Ishikawa (cell line): ENCODE measurements around the gene NRXN3.

Experiments
- CEBPB ChIP-seq: IDR thresholded peaks from 2 replicates; pipeline ENCODE4 v1.6.1; 2012
- CREB1 ChIP-seq: IDR thresholded peaks from 2 replicates; pipeline ENCODE4 v1.6.1; 2012; ENCODE audit warnings: low read depth
- EGR1 ChIP-seq: IDR thresholded peaks from 2 replicates; pipeline ENCODE4 v1.6.1; 2012
- EP300 ChIP-seq: IDR thresholded peaks from 2 replicates; pipeline ENCODE4 v1.6.1; 2012; ENCODE audit warnings: borderline replicate concordance
- FOXM1 ChIP-seq: IDR thresholded peaks from 2 replicates; pipeline ENCODE4 v1.6.1; 2012; ENCODE audit warnings: low read depth, borderline replicate concordance
- NFIC ChIP-seq: IDR thresholded peaks from 2 replicates; pipeline ENCODE4 v1.6.1; 2012
- RAD21 ChIP-seq: IDR thresholded peaks from 2 replicates; pipeline ENCODE4 v1.6.1; 2012; ENCODE audit warnings: low read depth
- TAF1 ChIP-seq: IDR thresholded peaks from 2 replicates; pipeline ENCODE4 v1.6.1; 2012; ENCODE audit warnings: low read depth, mild to moderate bottlenecking
- TCF12 ChIP-seq: IDR thresholded peaks from 2 replicates; pipeline ENCODE4 v1.6.1; 2012; ENCODE audit warnings: low read depth
- TEAD4 ChIP-seq: IDR thresholded peaks from 2 replicates; pipeline ENCODE4 v1.6.1; 2012
- USF1 ChIP-seq: IDR thresholded peaks from 2 replicates; pipeline ENCODE4 v1.6.1; 2012
- YY1 ChIP-seq: IDR thresholded peaks from 2 replicates; pipeline ENCODE4 v1.6.1; 2012; ENCODE audit warnings: low read depth
- ZBTB7A ChIP-seq: IDR thresholded peaks from 2 replicates; pipeline ENCODE4 v1.6.1; 2012; ENCODE audit warnings: low read depth
- TF ChIP-seq, protein P1 (sequence below): IDR thresholded peaks from 2 replicates; pipeline ENCODE4 v1.6.1; 2012
- TF ChIP-seq, protein P2 (sequence below): IDR thresholded peaks from 2 replicates; pipeline ENCODE4 v1.6.1; 2012; ENCODE audit warnings: low read depth, mild to moderate bottlenecking

The NRXN3 gene

DNA sequence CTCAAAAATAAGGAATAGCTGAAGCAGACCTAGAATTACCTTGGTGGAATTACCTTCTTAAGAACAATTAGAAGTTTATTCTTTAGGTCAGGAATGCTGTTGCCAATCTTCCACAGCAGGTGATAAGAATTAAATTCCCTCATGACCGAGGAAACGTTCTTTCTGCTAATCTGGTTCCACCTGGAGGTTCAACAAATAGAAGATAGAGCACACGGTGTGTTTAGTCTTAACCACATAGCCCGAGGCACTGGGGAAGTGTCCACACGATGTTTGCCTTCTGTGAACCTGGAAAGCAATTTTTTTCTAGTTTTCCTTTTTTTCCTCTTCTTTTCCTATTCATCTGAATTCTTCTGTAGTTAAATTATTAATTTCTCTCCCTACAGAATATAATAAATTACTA is 906.9 kb downstream of the NRXN3 start:
- TF ChIP-seq YY1, result no peak
- no peak for TF ChIP-seq USF1
- TF ChIP-seq EGR1, result no peak
- TF ChIP-seq TAF1, result no peak
- no peak for TF ChIP-seq FOXM1
- no peak for TF ChIP-seq TCF12
- no peak for TF ChIP-seq RAD21
- TF ChIP-seq ZBTB7A, result no peak
- TF ChIP-seq, protein P1, sequence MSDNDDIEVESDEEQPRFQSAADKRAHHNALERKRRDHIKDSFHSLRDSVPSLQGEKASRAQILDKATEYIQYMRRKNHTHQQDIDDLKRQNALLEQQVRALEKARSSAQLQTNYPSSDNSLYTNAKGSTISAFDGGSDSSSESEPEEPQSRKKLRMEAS, result no peak
- no peak for TF ChIP-seq CEBPB
- no peak for TF ChIP-seq EP300
- TF ChIP-seq, protein P2, sequence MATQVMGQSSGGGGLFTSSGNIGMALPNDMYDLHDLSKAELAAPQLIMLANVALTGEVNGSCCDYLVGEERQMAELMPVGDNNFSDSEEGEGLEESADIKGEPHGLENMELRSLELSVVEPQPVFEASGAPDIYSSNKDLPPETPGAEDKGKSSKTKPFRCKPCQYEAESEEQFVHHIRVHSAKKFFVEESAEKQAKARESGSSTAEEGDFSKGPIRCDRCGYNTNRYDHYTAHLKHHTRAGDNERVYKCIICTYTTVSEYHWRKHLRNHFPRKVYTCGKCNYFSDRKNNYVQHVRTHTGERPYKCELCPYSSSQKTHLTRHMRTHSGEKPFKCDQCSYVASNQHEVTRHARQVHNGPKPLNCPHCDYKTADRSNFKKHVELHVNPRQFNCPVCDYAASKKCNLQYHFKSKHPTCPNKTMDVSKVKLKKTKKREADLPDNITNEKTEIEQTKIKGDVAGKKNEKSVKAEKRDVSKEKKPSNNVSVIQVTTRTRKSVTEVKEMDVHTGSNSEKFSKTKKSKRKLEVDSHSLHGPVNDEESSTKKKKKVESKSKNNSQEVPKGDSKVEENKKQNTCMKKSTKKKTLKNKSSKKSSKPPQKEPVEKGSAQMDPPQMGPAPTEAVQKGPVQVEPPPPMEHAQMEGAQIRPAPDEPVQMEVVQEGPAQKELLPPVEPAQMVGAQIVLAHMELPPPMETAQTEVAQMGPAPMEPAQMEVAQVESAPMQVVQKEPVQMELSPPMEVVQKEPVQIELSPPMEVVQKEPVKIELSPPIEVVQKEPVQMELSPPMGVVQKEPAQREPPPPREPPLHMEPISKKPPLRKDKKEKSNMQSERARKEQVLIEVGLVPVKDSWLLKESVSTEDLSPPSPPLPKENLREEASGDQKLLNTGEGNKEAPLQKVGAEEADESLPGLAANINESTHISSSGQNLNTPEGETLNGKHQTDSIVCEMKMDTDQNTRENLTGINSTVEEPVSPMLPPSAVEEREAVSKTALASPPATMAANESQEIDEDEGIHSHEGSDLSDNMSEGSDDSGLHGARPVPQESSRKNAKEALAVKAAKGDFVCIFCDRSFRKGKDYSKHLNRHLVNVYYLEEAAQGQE, result no peak
- no peak for TF ChIP-seq CREB1
- no peak for TF ChIP-seq NFIC
- no peak for TF ChIP-seq TEAD4

DNA sequence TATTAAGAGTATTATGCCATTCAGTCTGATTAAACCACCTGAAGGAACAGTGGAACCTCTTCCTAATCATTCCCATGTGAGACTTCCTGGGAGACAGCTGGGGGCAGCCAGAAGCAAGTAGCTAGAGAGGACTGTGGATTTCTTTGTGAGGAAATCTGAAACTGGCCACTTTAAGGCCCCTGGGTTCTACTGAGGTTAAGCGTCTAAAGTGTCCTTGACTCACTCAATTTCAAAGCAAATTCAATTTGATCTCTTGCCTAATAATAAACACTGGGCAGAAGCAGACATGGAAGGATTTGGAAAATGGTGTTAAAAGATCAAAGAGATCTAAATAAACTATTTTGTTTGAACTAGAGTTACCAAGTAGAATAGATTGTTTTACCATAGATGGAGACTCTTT is 909.9 kb downstream of the NRXN3 start:
- no peak for TF ChIP-seq TAF1
- TF ChIP-seq EP300, result no peak
- no peak for TF ChIP-seq FOXM1
- TF ChIP-seq TEAD4, result no peak
- no peak for TF ChIP-seq NFIC
- TF ChIP-seq RAD21, result no peak
- TF ChIP-seq USF1, result no peak
- TF ChIP-seq CREB1, result no peak
- no peak for TF ChIP-seq TCF12
- no peak for TF ChIP-seq CEBPB
- no peak for TF ChIP-seq EGR1
- TF ChIP-seq ZBTB7A, result no peak
- TF ChIP-seq, protein P1, result no peak
- TF ChIP-seq, protein P2, result no peak
- no peak for TF ChIP-seq YY1

GRCh38 chr14:79082883-79083282 is 912.7 kb downstream of the NRXN3 start:
- TF ChIP-seq RAD21, result no peak
- no peak for TF ChIP-seq CREB1
- no peak for TF ChIP-seq TEAD4
- no peak for TF ChIP-seq NFIC
- TF ChIP-seq, protein P1, result no peak
- no peak for TF ChIP-seq EGR1
- TF ChIP-seq YY1, result no peak
- TF ChIP-seq ZBTB7A, result no peak
- no peak for TF ChIP-seq USF1

GRCh38 chr14:79083356-79083755 is 913.2 kb downstream of the NRXN3 start:
- TF ChIP-seq USF1 (no peak), TAF1 (no peak), YY1 (no peak), EGR1 (no peak), TEAD4 (no peak), RAD21 (no peak), NFIC (no peak), CREB1 (no peak), EP300 (no peak), ZBTB7A (no peak), TCF12 (no peak), FOXM1 (no peak), CEBPB (no peak)
- TF ChIP-seq, protein P2, result no peak
- TF ChIP-seq, protein P1, result no peak
